NOMO-1 (cell line): Measurements from ENCODE around the gene SLC25A25.
A peak's percentile ranks its signal among the peaks of the same experiment; 100 is the strongest.
"Not testable (repeated sequence)": the region's sequence is repeated elsewhere in the genome, so short reads cannot be mapped to it uniquely, and the experiment has no call there.

Experiments
- DNase-seq, 2 experiments: peaks; one replicate each; lab custom pipeline; 2025; ENCODE audit not compliant: unreplicated experiment in 2 of 2; lab: John Stamatoyannopoulos, UW

Gene SLC25A25

DNA sequence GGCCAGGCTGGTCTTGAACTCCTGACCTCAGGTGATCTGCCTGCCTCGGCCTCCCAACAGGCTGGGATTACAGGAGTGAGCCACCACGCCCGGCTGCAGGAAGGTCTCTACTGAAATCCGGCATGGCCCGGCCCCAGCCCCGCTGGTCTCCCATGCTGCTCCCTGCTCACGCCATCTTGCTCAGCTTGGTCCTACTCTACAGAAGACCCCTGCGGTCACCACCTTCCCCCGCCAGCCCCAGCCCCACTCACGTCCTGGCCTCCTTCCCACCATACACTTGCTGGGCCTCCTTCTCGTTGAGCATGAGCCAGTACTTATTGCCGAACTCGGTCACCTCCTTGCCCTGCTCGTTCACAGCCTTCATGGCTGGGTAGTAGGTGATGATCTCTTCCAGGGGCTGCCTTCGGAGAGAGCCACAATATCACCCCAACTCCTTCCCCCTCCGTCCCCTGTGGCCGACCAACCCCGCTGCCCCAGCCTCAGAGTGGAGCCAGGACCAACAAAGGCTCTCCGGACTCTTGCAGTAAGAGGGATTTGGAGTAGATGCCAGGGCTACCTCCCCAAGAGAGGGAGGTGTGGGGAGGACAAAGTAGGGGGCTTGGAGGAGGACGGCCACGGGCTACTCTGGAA, 55.5 kb downstream of the SLC25A25 start:
- DNase-seq = no peak

DNA sequence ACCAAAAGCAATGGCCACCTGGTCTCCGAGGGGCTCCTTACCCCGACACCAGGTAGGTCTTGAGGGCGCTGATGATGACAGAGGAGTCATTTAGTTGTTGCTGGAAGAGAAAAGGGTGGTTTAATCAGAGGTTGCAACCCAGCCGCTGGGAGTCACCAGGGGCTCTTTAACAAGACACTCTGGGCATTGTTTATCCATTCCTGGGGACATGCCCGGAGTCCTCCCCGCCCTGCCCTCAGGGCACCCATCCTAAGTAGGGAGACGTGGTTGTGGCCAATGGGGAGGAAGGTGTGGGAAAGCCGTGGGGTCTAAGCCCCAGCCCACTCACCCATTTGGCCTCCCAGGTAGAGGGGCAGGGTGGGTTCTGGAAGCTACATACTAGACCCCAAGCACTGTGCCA, 56.4 kb downstream of the SLC25A25 start:
- no peak for DNase-seq

DNA sequence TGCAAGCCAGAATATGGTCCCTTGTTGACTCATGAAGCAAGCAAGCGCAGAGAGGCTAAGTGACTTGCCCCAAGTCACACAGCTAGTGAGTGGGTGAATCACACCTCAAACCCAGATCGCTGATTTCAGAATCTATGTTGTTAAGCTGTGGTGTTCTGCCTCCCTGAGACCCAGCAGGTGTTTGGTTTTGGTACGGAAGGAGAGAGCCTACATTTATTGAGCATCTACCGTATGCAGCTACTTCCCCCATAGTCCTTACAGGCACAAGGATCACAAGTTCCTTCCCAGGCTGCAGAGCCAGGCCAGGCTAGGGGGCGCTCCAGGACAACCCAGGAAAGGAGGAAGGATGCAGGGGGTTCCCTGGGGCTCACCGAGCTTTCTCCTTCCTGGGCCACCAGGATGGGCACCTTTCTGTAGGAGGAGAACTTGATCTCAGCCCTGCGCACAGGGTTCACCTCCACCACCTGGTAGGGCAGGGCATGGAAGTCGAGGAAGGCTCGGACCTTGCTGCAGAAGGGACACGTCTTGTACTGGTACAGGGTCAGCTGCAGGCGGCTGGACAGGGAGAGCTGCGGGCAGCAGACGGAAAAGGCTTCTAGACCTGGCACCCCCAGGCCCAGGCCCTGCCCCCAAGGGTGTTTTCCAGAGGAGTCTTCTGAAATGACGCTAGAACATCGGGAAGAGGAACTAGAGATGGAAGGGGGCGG, 57.0 kb downstream of the SLC25A25 start:
- peak; percentile 29 to 43 for DNase-seq

DNA sequence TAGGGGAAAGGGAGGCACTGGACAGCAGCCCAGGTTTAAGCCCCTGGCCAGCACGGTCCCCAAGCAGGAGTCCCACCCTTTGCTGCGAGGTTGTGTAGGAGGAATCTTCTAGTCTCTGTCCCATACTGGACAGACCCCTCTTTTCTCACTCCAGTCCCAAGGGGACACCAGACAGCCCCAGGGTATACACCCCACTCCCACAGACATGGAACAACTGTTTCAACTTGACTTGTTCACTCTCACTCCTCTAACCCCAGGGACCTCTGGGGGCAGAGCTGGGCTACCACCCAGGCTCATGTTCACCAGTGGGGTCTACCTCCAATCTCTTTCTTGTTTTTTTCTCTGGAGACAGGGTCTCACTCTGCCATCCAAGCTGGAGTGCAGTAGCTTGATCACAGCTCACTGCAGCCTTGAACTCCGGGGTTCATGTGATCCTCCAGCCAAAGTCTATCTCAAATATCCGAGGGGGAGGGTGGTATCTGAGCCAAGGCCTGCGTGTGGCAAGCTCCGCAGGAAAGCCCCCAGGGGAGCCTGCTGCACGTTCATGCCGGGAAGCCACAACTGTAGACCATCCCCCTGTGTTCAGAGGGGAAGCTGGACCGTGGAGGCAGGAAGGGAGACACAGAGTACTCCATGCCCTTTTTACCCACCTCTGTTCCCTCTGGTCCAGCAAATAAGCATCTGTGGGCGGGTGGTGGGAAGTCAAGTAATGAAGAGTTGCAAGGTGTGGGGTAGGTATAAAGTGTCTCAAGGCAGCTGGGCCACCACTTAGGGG, 57.7 kb downstream of the SLC25A25 start:
- no peak for DNase-seq

DNA sequence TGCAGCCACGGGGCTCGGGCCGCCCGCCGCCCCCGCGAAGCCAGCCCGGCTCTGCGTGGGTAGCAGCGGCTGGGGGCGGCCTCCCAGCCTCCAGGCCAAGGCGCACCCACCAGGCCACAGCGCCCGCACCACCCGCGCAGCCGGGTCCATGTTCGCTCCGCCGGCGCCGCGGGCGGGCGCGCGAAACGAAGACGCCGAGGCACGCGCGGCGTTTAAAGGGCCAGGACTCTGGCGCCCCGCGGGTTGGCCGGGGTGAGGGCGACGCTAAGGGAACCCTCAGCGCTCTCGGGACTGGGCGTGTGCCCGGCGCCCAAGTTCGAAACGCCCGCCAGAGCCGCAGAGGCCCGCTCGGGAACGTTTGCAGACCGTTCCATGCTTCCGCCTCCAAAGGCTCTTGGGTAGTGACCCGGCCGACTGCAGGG, 59.5 kb downstream of the SLC25A25 start, which contains the start of gene PTGES2:
Gene PTGES2 (minus strand): TSS at position 162 of the 422 bp plus-strand sequence. CDS start 12 bp downstream, at position 150.
- DNase-seq = peak; percentile 76 to 86

DNA sequence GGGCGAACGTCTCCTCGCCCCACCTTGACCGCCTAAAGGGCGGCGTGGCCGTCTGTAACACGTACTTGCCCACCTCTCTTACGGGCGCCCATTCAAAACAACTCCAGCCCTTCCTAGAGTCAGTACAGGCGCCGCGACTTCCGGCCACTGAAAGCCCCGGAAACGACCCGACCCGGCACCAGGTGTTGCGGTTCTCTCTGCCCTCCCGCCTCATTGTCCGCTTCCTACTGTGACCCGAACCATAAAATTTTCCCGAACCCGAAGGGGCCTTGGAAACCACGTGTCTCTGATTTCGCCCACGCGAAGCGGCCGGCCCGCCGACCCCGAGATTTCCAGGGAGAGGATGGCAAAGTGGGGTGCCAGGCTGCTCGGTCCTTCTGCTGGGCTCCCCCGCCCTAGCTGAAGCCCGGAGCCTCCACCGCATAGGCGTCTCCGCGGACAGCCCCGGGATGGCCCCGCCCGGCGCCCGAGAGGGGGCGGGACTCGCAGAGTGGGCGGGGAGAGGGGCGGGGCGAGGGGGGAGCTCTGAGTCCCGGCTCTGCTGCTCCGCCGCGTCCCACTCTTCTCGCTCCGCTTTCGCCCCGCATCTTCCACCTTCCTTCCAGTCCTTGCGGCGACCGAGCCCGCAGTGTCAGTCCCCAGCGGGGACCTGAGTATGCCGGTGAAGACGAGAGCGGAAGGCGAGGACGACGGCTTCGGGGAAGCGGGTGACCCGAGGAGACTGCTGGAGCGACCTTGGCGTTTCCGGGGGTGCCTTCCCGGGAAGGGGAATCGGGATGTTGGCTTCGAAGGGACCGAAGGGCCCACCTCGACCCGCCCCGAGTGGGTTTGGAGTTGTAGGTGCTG, 60.2 kb downstream of the SLC25A25 start:
- peak; percentile 72 to 78 for DNase-seq

DNA sequence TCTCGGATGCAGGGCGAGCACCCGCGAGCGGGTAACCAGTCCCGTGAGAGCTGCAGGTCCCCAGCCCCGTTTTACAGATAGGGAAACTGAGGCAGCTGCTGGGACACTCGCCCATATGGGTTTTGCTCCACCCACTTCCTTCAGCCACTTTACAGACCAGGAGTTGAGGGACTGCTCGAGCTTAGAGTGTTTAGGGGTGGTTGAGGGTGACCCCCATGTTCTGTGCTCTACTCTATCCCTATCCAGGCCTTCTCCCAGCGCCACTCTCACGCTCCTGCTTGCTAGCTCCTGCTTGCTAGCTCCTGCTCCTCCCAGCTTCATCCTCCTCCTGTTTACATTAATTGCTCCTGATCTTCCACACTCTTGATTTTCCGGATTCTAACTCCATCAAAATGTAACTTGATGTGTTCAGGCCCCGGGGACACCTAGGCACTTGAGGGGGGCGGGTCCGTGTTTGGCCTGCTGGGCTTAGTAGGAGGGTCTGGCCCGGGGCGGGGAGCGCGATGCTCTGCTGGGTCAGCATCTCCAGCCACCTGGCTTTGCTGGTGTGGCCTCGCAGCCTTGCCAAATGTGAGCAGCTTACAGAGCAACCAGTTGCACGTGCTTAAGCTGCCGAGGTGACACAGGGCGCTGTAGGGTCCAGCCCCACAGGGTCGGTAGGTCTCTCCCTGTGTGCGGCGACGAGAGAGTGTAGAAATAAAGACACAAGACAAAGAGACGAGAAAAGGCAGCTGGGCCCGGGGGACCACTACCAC, 61.0 kb downstream of the SLC25A25 start:
- no peak for DNase-seq

DNA sequence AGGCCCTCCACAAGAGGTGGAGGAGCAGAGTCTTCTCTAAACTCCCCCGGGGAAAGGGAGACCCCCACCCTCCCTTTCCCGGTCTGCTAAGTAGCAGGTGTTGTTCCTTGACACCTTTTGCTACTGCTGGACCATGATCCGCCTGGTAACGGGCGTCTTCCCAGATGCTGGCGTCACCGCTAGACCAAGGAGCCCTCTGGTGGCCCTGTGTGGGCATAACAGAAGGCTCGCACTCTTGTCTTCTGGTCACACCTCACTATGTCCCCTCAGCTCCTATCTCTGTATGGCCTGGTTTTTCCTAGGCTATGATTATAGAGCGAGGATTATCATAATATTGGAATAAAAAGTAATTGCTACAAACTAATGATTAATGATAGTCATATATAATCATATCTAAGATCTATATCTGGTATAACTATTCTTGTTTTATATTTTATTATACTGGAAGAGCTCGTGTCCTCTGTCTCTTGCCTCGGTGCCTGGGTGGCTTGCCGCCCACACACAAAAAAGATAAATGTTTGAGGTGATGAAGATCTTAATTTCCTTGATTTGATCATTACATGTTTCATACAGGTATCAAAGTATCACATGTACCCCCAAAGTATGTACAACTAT, 62.1 kb downstream of the SLC25A25 start:
- not testable (repeated sequence) for DNase-seq

DNA sequence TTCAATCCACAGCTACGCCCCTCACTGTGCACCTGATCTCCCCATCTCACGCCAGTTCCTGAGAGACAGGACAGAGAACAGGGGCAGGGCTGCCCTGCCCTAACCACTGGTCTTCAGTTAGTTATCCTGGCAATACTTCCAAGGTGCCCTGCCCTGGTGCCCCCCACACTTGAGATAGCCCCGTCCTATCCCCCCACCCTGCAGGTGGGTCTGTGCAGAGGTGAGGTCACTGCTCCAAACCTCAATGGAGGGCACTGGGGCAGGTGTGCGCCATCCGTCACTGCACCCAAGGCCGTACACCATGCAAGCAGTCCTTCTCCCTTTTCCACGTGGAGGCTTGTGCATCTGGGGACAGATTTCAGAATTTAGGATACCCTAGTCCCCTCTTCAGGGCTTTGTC, 62.6 kb downstream of the SLC25A25 start:
- not testable (repeated sequence) for DNase-seq

DNA sequence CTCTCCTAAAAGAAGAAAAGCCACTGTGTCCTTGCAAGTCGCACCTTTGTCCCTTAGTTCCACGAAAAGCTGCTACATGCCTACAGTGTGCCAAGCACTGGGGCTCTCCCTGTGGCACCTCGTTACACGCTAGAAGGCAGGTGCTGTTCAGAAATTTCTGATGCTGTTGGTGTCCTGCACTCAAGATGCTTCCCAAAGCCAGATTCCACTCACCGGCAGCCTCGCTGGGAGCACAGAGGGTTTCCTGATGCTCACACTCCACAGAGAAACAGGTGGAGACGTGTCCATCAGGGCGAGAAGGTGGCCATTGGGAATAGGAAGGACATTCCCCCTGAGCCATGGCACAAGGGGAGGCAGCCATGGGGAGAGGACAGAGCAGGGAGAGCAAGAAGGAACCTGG, 63.3 kb downstream of the SLC25A25 start:
- DNase-seq = not testable (repeated sequence)

DNA sequence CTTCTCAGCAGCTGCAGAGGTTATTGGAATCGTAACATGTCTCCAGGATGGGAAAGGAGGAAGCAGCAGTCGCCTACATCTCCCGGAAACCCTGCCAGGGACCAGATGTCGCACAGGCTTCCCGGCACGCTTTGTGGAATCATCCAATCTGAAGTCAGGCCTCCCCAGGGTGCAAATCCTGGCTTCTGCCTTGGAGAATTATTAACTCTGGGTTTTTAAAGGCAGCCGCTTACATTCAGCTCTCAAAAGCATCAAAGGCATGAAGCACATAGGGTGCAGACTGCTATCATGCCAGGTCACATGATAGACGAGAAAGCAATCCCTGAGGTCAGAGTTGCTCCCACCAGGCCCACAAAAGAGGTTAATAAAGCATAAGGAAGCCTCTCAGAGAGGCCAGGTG, 64.1 kb downstream of the SLC25A25 start:
- DNase-seq = not testable (repeated sequence)

DNA sequence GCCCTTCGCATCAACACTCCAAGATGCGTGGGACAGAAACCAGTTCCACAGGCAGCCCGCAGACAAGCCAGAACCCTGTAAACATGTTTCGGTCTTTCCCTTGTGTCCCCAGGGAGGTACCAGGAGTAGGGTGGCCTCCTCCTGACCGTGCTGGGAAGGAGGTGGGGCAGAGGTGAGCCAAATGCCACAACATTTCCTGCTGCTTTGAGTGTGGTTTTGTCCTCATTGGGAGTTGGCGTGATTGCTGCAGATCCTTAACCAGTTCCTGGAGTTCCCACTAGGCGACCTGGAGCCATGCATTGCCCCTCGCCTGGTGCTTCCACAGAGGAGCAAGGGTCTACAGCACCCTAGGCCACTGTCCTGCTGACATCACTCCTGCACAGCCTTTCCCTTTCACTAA, 67.5 kb downstream of the SLC25A25 start:
- DNase-seq = not testable (repeated sequence)

DNA sequence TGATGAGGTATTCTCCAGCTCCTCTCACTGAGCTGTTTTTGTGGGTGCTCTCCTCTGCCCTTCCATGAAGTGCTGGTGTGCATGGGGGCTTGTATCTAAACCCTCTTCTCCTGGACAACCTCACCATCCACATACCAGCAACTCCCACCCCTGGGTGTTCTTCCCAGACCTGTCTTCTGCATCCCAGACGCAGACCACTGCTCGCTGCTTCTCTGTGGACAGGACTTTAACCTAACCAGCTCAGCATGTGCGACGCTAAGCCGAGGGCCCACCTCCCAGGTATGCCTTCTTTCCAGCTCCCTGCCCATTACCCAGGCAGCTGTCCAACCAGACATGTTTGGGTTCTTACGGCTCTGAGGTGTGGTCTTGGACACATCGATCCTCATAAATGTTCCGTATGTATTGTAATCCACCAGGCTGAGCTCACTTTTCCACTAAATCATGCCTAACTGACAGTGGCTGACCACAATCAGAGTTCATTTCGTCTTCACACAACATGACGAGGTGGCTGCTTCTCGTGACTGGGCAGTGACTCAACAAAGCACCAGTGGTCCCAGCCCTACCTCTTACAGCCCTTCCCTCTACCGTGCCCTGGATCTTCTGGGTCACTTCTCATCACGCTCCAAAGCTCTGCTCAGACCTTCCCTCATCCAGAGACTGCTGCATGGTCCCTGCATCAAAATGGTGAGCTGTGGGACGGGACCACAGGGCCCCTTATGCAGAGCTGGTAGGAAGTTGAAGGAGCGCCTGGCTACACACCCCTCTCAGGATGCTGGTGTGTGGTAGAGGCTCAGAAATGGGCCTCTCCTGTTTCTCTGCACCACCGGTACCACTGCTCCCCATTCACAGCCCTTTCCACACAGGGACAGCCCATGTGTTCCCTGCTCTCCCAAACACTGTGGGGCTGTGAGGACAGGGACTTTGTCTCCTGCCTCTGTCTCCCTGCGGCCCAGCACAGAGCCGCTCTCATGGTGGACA, 69.1 kb downstream of the SLC25A25 start:
- DNase-seq = peak in 1 of 2 experiments; percentile 16

DNA sequence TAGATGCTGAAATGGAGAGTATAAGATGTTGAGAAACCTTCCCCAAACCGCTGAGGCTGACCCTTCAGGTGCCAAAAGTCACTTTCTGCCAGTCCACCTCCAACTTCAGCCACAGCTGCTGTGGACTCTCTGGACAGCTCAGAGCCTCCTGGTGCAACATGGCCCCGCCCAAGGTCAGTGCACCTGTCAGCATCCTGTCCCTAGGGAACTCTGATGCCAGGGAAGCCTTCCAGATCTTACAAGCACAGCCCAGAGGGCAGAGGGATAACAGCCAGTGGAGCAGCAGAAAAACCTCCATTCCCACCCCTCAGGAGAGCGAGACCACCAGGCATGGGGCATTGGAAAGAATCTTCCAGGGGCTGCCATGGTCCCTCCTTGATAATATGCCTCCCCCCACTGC, 70.0 kb downstream of the SLC25A25 start:
- no peak for DNase-seq

DNA sequence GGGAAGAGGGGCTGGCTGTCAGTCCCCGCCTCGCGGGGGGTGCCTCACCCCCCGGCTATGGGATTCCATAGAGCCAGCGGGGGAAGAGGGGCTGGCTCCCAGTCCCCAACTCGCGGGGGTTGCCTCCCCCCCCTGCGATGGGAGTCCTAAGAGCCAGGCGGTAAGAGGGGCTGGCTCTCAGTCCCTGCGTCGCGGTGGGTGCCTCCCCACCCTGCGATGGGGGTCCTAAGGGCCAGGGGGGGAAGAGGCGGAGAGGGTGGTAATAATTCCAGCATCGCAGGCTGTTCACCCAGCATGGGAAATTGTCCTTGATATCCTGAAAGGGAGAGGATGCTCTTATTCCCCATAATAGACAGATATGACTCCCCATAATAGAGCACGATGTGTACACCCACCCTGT, 71.6 kb downstream of the SLC25A25 start:
- DNase-seq = no peak

DNA sequence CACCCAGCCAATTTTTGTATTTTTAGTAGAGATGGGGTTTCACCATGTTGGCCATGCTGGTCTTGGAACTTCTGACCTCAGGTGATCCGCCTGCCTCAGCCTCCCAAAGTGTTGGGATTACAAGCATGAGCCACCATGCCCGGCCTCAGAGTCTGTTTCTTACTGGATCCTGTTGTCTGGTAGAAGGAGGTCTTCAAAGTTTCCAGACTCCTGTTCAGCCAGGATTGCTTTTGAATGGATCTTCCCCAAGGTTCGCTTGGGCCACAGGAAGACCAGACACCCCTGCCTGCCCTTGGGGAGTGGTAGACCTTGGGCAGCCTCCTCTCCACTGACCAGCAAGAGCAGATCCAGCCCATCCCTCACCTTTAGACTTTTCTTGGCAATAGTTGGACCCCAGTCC, 73.6 kb downstream of the SLC25A25 start:
- no peak for DNase-seq

DNA sequence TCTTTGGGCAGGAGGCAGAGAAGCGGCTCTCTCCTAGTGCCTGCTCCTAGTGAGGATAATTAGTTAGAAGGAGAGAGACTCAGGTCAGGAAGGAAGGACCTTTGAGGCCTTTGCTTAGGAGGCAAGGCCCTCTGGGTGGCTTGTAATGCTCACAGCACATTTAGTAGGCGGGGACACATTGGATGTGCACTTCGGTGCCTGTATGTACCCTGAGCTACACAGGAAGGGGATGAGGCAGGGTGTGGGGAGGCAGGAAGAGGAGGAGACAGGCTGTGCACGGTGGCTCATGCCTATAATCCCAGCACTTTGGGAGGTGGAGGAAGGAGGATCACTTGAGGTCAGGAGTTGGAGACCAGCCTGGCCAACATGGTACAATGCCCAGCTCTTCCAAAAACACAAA, 74.0 kb downstream of the SLC25A25 start:
- no peak for DNase-seq

DNA sequence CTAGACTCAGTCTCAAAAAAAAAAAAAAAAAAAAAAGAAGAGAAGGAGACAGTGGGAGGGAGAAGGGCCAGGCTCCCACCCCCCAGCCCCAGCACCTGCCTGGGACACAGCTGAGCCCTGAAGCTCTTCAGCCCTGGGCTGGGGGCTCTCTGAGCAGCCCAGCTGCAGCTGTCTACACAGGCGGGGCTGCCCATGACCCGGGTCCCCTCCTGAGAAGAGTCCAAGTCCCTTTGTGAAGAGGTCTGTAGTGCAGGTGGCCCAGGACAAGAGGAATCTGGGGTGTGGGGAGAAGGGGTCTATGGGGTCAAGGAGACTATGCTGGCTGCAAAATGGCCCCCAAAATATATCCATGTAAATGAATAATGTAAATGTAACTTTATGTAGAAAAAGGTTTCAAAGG, 74.6 kb downstream of the SLC25A25 start:
- DNase-seq = no peak
